Cortex of kidney (tissue), 1 donor: ENCODE data around the gene BCKDHB.
A peak's percentile ranks its signal among the peaks of the same experiment; 100 is the strongest.
"Not testable (repeated sequence)": the region's sequence is repeated elsewhere in the genome, so short reads cannot be mapped to it uniquely, and the experiment has no call there.

Source experiments
- DNase-seq: peaks from one replicate; lab custom pipeline; 2025; lab: John Stamatoyannopoulos, UW

Gene BCKDHB

GRCh38 chr6:80106418-80107235 is at the start of gene BCKDHB:
BCKDHB (plus strand) TSS chr6:80106671; CDS start chr6:80106694, 23 bp downstream.
- DNase-seq, result peak; percentile 41

GRCh38 chr6:80060774-80061173 is 45.7 kb upstream of the BCKDHB start:
- no peak for DNase-seq

GRCh38 chr6:80068146-80068545 is 38.3 kb upstream of the BCKDHB start:
- not testable (repeated sequence) for DNase-seq

GRCh38 chr6:80070431-80070830 is 36.0 kb upstream of the BCKDHB start:
- not testable (repeated sequence) for DNase-seq

GRCh38 chr6:80077067-80077466 is 29.4 kb upstream of the BCKDHB start:
- DNase-seq, result no peak

GRCh38 chr6:80088637-80089036 is 17.8 kb upstream of the BCKDHB start:
- DNase-seq, result no peak

- no peak for DNase-seq
These were observed 15.0 kb upstream of the BCKDHB start for GRCh38 chr6:80091506-80091905.

- DNase-seq, result no peak
These were observed 12.5 kb upstream of the BCKDHB start for GRCh38 chr6:80094017-80094416.

GRCh38 chr6:80095600-80095999 is 10.9 kb upstream of the BCKDHB start:
- DNase-seq, result no peak

GRCh38 chr6:80098392-80098791 is 8.1 kb upstream of the BCKDHB start:
- DNase-seq, result no peak

GRCh38 chr6:80104520-80104919 is 2.0 kb upstream of the BCKDHB start:
- no peak for DNase-seq

- no peak for DNase-seq
These were observed 476 bp upstream of the BCKDHB start for GRCh38 chr6:80105972-80106417.

GRCh38 chr6:80122576-80122975 is 16.1 kb downstream of the BCKDHB start:
- DNase-seq, result not testable (repeated sequence)

GRCh38 chr6:80126657-80127345 is 20.3 kb downstream of the BCKDHB start:
- DNase-seq, result no peak

- DNase-seq, result no peak
These were observed 23.0 kb downstream of the BCKDHB start for GRCh38 chr6:80129485-80129884.

- DNase-seq, result no peak
These were observed 26.5 kb downstream of the BCKDHB start for GRCh38 chr6:80133020-80133419.

GRCh38 chr6:80134065-80134464 is 27.6 kb downstream of the BCKDHB start:
- no peak for DNase-seq

- DNase-seq, result no peak
These were observed 36.1 kb downstream of the BCKDHB start for GRCh38 chr6:80142586-80142985.

- no peak for DNase-seq
These were observed 37.0 kb downstream of the BCKDHB start for GRCh38 chr6:80143419-80143937.

GRCh38 chr6:80144753-80145315 is 38.4 kb downstream of the BCKDHB start:
- no peak for DNase-seq

GRCh38 chr6:80145509-80145908 is 39.0 kb downstream of the BCKDHB start:
- no peak for DNase-seq

GRCh38 chr6:80145921-80146320 is 39.5 kb downstream of the BCKDHB start:
- DNase-seq, result no peak

- DNase-seq, result no peak
These were observed 41.7 kb downstream of the BCKDHB start for GRCh38 chr6:80148220-80148619.
